ENCODE measurements around the gene TNFAIP8L1. TPM values are rescaled to one million over a fixed set of nuclear protein-coding genes. Genes with fewer than 3 reads are reported as not detected.

Gene TNFAIP8L1
- total and polyA plus RNA-seq, 4 donors = 5.5 to 11.8 (median 7.4) TPM

- DNase-seq (ENCODE audit: low read depth in 4 of 6, low spot score in 6 of 6) = peak in 1 of 6 donors; percentile 17
- H3K4me3 ChIP-seq (ENCODE audit: low read depth, low read length) = no peak overlapping the region
- 84% methylated on average over 18 of the region's 19 CpGs for WGBS (ENCODE audit: insufficient coverage)
- H3K27me3 ChIP-seq (ENCODE audit: control insufficient read depth, insufficient read depth, low read length) = no peaks in the 10 kb centered on the region
- H3K4me1 ChIP-seq (ENCODE audit: control insufficient read depth, insufficient read depth, low read length) = peaks cover 26% of the 10 kb centered on the region
- no peak overlapping the region for H3K27ac ChIP-seq (ENCODE audit: low read depth, low read length)
- peaks cover 99% of the 10 kb centered on the region for H3K36me3 ChIP-seq (ENCODE audit: control insufficient read depth, insufficient read depth, low read length)
- H3K9me3 ChIP-seq (ENCODE audit: control insufficient read depth, insufficient read depth, low read length) = no peaks in the 10 kb centered on the region
Measured at GRCh38 chr19:4695224-4695731, 56.0 kb downstream of the TNFAIP8L1 start.

- Histone ChIP-seq H3K4me1 (ENCODE audit: control insufficient read depth, insufficient read depth, low read length) (peaks cover 16% of the 10 kb centered on the region), H3K27me3 (ENCODE audit: control insufficient read depth, insufficient read depth, low read length) (no peaks in the 10 kb centered on the region), H3K27ac (ENCODE audit: low read depth, low read length) (no peak overlapping the region), H3K9me3 (ENCODE audit: control insufficient read depth, insufficient read depth, low read length) (no peaks in the 10 kb centered on the region), H3K36me3 (ENCODE audit: control insufficient read depth, insufficient read depth, low read length) (peaks cover 99% of the 10 kb centered on the region), H3K4me3 (ENCODE audit: low read depth, low read length) (no peak overlapping the region)
- no peak for DNase-seq (ENCODE audit: low read depth in 4 of 6, low spot score in 6 of 6)
- WGBS (ENCODE audit: insufficient coverage) = 99% methylated on average over 13 of the region's 14 CpGs
Measured at GRCh38 chr19:4697304-4697703, 58.0 kb downstream of the TNFAIP8L1 start.

- WGBS (ENCODE audit: insufficient coverage) = 92% methylated on average over 33 of the region's 33 CpGs
- H3K27me3 ChIP-seq (ENCODE audit: control insufficient read depth, insufficient read depth, low read length) = no peaks in the 10 kb centered on the region
- peaks cover 96% of the 10 kb centered on the region for H3K36me3 ChIP-seq (ENCODE audit: control insufficient read depth, insufficient read depth, low read length)
- H3K4me1 ChIP-seq (ENCODE audit: control insufficient read depth, insufficient read depth, low read length) = peaks cover 9% of the 10 kb centered on the region
- H3K4me3 ChIP-seq (ENCODE audit: low read depth, low read length) = no peak overlapping the region
- DNase-seq (ENCODE audit: low read depth in 4 of 6, low spot score in 6 of 6) = no peak
- H3K9me3 ChIP-seq (ENCODE audit: control insufficient read depth, insufficient read depth, low read length) = no peaks in the 10 kb centered on the region
- no peak overlapping the region for H3K27ac ChIP-seq (ENCODE audit: low read depth, low read length)
Measured at GRCh38 chr19:4699826-4700692, 60.7 kb downstream of the TNFAIP8L1 start.

GRCh38 chr19:4700693-4700970 lies 61.3 kb downstream of the TNFAIP8L1 start:
- Histone ChIP-seq H3K9me3 (ENCODE audit: control insufficient read depth, insufficient read depth, low read length) (no peaks in the 10 kb centered on the region), H3K36me3 (ENCODE audit: control insufficient read depth, insufficient read depth, low read length) (peaks cover 94% of the 10 kb centered on the region), H3K27ac (ENCODE audit: low read depth, low read length) (no peak overlapping the region), H3K27me3 (ENCODE audit: control insufficient read depth, insufficient read depth, low read length) (no peaks in the 10 kb centered on the region), H3K4me3 (ENCODE audit: low read depth, low read length) (no peak overlapping the region), H3K4me1 (ENCODE audit: control insufficient read depth, insufficient read depth, low read length) (peaks cover 3% of the 10 kb centered on the region)
- DNase-seq (ENCODE audit: low read depth in 4 of 6, low spot score in 6 of 6) = no peak
- WGBS (ENCODE audit: insufficient coverage) = 84% methylated on average over 11 of the region's 11 CpGs

- H3K4me3 ChIP-seq (ENCODE audit: low read depth, low read length) = no peak overlapping the region
- no peak for DNase-seq (ENCODE audit: low read depth in 4 of 6, low spot score in 6 of 6)
- H3K36me3 ChIP-seq (ENCODE audit: control insufficient read depth, insufficient read depth, low read length) = peaks cover 92% of the 10 kb centered on the region
- H3K27ac ChIP-seq (ENCODE audit: low read depth, low read length) = no peak overlapping the region
- 94% methylated on average over 4 of the region's 8 CpGs for WGBS (ENCODE audit: insufficient coverage)
- no peaks in the 10 kb centered on the region for H3K9me3 ChIP-seq (ENCODE audit: control insufficient read depth, insufficient read depth, low read length)
- H3K27me3 ChIP-seq (ENCODE audit: control insufficient read depth, insufficient read depth, low read length) = no peaks in the 10 kb centered on the region
- no peaks in the 10 kb centered on the region for H3K4me1 ChIP-seq (ENCODE audit: control insufficient read depth, insufficient read depth, low read length)
Measured at GRCh38 chr19:4701557-4701956, 62.2 kb downstream of the TNFAIP8L1 start.

GRCh38 chr19:4702764-4703163 lies 63.4 kb downstream of the TNFAIP8L1 start:
- H3K27me3 ChIP-seq (ENCODE audit: control insufficient read depth, insufficient read depth, low read length) = no peaks in the 10 kb centered on the region

GRCh38 chr19:4703671-4704316 lies 64.5 kb downstream of the TNFAIP8L1 start:
- Histone ChIP-seq H3K27me3 (ENCODE audit: control insufficient read depth, insufficient read depth, low read length) (no peaks in the 10 kb centered on the region), H3K4me3 (ENCODE audit: low read depth, low read length) (no peak overlapping the region), H3K36me3 (ENCODE audit: control insufficient read depth, insufficient read depth, low read length) (peaks cover 82% of the 10 kb centered on the region), H3K4me1 (ENCODE audit: control insufficient read depth, insufficient read depth, low read length) (no peaks in the 10 kb centered on the region), H3K9me3 (ENCODE audit: control insufficient read depth, insufficient read depth, low read length) (no peaks in the 10 kb centered on the region), H3K27ac (ENCODE audit: low read depth, low read length) (no peak overlapping the region)
- WGBS (ENCODE audit: insufficient coverage) = 96% methylated on average over 28 of the region's 28 CpGs
- DNase-seq (ENCODE audit: low read depth in 4 of 6, low spot score in 6 of 6) = no peak

More at GRCh38 chr19:4702764-4703163, 63.4 kb downstream of the TNFAIP8L1 start:
- H3K36me3 ChIP-seq (ENCODE audit: control insufficient read depth, insufficient read depth, low read length) = peaks cover 86% of the 10 kb centered on the region
- WGBS (ENCODE audit: insufficient coverage) = 95% methylated on average over 9 of the region's 11 CpGs
- no peak overlapping the region for H3K4me3 ChIP-seq (ENCODE audit: low read depth, low read length)
- no peak for DNase-seq (ENCODE audit: low read depth in 4 of 6, low spot score in 6 of 6)
- H3K4me1 ChIP-seq (ENCODE audit: control insufficient read depth, insufficient read depth, low read length) = no peaks in the 10 kb centered on the region
- H3K9me3 ChIP-seq (ENCODE audit: control insufficient read depth, insufficient read depth, low read length) = no peaks in the 10 kb centered on the region
- H3K27ac ChIP-seq (ENCODE audit: low read depth, low read length) = no peak overlapping the region

GRCh38 chr19:4704317-4704673 lies 65.0 kb downstream of the TNFAIP8L1 start:
- peaks cover 82% of the 10 kb centered on the region for H3K36me3 ChIP-seq (ENCODE audit: control insufficient read depth, insufficient read depth, low read length)

More at GRCh38 chr19:4704317-4704673, 65.0 kb downstream of the TNFAIP8L1 start:
- Histone ChIP-seq H3K4me1 (ENCODE audit: control insufficient read depth, insufficient read depth, low read length) (no peaks in the 10 kb centered on the region), H3K4me3 (ENCODE audit: low read depth, low read length) (no peak overlapping the region), H3K9me3 (ENCODE audit: control insufficient read depth, insufficient read depth, low read length) (no peaks in the 10 kb centered on the region), H3K27ac (ENCODE audit: low read depth, low read length) (no peak overlapping the region), H3K27me3 (ENCODE audit: control insufficient read depth, insufficient read depth, low read length) (no peaks in the 10 kb centered on the region)
- WGBS (ENCODE audit: insufficient coverage) = 94% methylated on average over 9 of the region's 9 CpGs
- DNase-seq (ENCODE audit: low read depth in 4 of 6, low spot score in 6 of 6) = no peak
